HG03571 (cell line): ENCODE measurements around the gene ZCCHC12.

ENCODE experiments used
- ATAC-seq: cut with Tn5 transposase; IDR thresholded peaks from one replicate; pipeline ENCODE4 v1.9.1; 2021; ENCODE audit not compliant: unreplicated experiment

The ZCCHC12 gene

DNA sequence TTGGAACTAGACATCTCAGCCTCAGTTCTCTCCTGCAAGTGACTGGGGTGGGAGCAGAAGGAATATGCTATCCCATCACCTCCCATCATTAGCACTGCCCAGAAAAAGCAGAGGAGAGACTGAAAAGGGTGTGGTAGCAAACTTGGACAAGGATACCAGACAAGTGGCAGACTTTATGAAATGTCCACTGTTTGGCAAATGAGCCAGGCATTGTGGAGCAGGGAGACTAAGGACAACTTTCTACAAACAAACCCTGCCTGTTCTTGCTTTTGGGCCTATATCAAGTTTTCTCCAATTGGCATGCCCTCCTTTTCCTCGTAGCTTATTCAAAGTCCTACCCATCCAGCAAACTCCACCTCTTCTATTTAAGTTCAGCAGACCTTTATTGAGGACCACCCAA is 41.6 kb downstream of the ZCCHC12 start:
- ATAC-seq = no peak

DNA sequence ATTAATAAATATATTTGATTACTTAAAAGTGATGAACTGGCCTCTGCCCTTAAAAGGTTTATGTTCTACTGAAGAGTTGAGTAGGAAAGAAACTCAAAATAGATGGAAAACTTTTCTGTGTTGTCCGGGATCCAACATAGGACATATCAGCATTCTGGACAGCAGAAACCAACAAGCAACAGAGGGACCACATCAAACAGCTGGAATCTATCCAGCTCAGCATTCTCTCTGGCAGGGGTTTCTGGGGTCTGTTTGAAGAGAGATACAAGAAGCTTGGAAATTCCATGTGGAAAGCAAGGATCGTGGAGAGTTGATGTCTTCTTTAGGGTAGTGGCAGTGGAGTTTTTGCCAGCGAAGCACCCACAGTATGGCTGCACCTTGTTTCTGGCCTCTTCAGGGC is 43.6 kb downstream of the ZCCHC12 start:
- no peak for ATAC-seq

DNA sequence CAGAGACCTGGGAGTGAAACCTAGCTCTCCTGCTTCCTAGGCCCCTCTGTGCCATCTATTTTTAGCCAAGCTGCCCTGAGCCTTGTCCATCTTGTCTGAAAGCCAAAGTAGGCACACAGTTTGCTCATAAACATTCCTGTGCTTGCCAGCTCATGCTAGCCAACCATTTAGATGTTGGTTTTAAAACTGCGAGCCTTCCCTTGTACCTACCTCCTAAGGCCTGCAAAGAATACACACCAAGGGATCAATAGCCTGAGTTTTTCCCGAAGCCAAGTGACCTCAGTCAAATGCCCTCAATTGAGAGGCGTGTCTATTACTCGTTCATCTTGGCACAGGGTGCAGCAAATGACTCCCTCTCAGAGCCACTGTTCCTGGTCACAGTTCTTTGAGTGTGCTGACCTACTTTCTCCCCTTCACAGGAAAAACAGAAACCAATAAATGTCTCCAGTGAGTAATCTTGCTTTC is 48.5 kb downstream of the ZCCHC12 start:
- ATAC-seq = no peak
